Heart right ventricle (tissue), 16 donors: ENCODE results near the gene TCF3. TPM values are rescaled to one million over a fixed set of nuclear protein-coding genes. Genes with fewer than 3 reads are reported as not detected.
A peak's percentile ranks its signal among the peaks of the same experiment; 100 is the strongest.
"Not testable (repeated sequence)": the region's sequence is repeated elsewhere in the genome, so short reads cannot be mapped to it uniquely, and the experiment has no call there.

ENCODE experiments used
- ATAC-seq, 8 donors: fragments of 200-7000 bp; cut with Tn5 transposase; one replicate each; pipeline ENCODE4 v1.9.1; 2020; ENCODE audit warnings: mild to moderate bottlenecking in 8 of 8, moderate library complexity in 8 of 8, moderate number of reproducible peaks in 1 of 8
- DNase-seq, 2 donors: peaks; one replicate each; pipeline ENCODE4 v3.0.0-alpha.2; 2020
- H3K27ac ChIP-seq, 10 donors: fragments of 200-600 bp; sonication (generic) in 2 of 10; one replicate each; pipeline versions ENCODE4 v1.5.0 to v1.8.0; 2020 to 2022; ENCODE audit warnings: mild to moderate bottlenecking in 3 of 10
- H3K27me3 ChIP-seq, 7 donors: fragments of 200-600 bp; one replicate each; pipeline ENCODE4 v1.8.0; 2021 to 2022; ENCODE audit warnings: mild to moderate bottlenecking in 2 of 7
- H3K36me3 ChIP-seq, 9 donors: fragments of 200-600 bp; sonication (generic) in 1 of 9; one replicate each; pipeline versions ENCODE4 v1.5.0 to v1.8.0; 2020 to 2022; ENCODE audit warnings: mild to moderate bottlenecking in 2 of 9
- H3K4me1 ChIP-seq, 9 donors: fragments of 200-600 bp; sonication (generic) in 1 of 9; one replicate each; pipeline versions ENCODE4 v1.5.0 to v1.8.0; 2020 to 2022; ENCODE audit warnings: mild to moderate bottlenecking in 4 of 9
- H3K4me3 ChIP-seq, 10 donors: fragments of 200-600 bp; sonication (generic) in 2 of 10; one replicate each; pipeline versions ENCODE4 v1.5.0 to v1.8.0; 2020 to 2022; ENCODE audit warnings: mild to moderate bottlenecking in 7 of 10, moderate library complexity in 2 of 10
- H3K9me3 ChIP-seq, 11 donors: fragments of 200-600 bp in 10 of 11; sonication (generic) in 2 of 11; one replicate each; pipeline versions ENCODE4 v1.5.0 to v1.8.0; 2013 to 2022; ENCODE audit warnings: mild to moderate bottlenecking in 2 of 11, control low read depth in 1 of 11, moderate library complexity in 1 of 11
- WGBS, 2 donors: extraction: QIAGEN DNeasy Blood & Tissue Kit; methylation state at CpG; one replicate each; pipeline ENCODE4 v1.1.7; 2013; ENCODE audit warnings: inconsistent platforms in 1 of 2; 5-methylcytosine and 5-hydroxymethylcytosine counted together
- intact Hi-C, 10 donors: fragments of 100-400 bp; cut with DNase I; formaldehyde crosslinking; loops; one replicate each; pipeline versions ENCODE4 v1.11.1 to v1.14.2; 2022
- polyA plus RNA-seq, 2 donors: library from polyadenylated mRNA; stranded (reverse); fragments of 200-250 nt; gene quantifications; one replicate each; pipeline ENCODE4 v1.2.3, GENCODE V29; 2013
- total RNA-seq, 10 donors: library from RNA; stranded (reverse); fragmentation: NEBNext Ultra II Directional in 3 of 10; extraction: Animal tissue kit (Norgen Biotek cat#: 25700) in 3 of 10; gene quantifications; one replicate each; pipeline versions ENCODE4 v1.2.1 to v1.2.4, GENCODE V29; 2021 to 2023
- TF ChIP-seq, protein P1 (sequence below), 9 donors: fragments of 200-600 bp; sonication (generic) in 2 of 9; IDR thresholded peaks; one replicate each; pipeline versions ENCODE4 v1.5.0 to v1.8.0; 2021 to 2022; ENCODE audit warnings: antibody characterized with exemption in 9 of 9, mild to moderate bottlenecking in 5 of 9, moderate library complexity in 1 of 9
- donor health status: Arrhythmogenic right ventricular cardiomyopathy.
- donor health status: ischemic (EF 13 %, LVEDD 7.1; RV severe dilation, severe dysfunction).
- donor health status: healthy with polysubstance abuse.
- donor health status: DM: no; HTN: yes; CAD: no.
- donor health status: DM: no; HTN: no; CAD: no.
- donor health status: ischemic (EF 25% LVEDD 6.9; RV normal size, moderate dysfunction).
- donor health status: ischemic (EF 25% LVEDD 5.7; RV mildly dilated, moderate dysfunction).
- donor health status: healthy.
- donor health status: DM: yes; HTN: yes; CAD: no.
- donor health status: Ischemic cardiomyopathy.
- donor health status: ischemic (EF 35%, LVEDD 5.7; RV mildly dilated, moderate dysfunction).
- donor health status: nonischemic (EF 11% LVEDD 7.7; RV severe dilation, severe dysfunction).
- donor health status: DM: yes; HTN: yes; CAD: no.
- donor health status: PGD.
- donor health status: ischemic (EF 29% LVEDD 5.4; RV normal size, mild dysfunction).
- donor health status: nonischemic (EF 23%, LVEDD 6.1; RV moderate dilation, normal function).

TCF3 gene
- total and polyA plus RNA-seq, 12 donors, result 12.4 to 38.1 (median 19.5) TPM

DNA sequence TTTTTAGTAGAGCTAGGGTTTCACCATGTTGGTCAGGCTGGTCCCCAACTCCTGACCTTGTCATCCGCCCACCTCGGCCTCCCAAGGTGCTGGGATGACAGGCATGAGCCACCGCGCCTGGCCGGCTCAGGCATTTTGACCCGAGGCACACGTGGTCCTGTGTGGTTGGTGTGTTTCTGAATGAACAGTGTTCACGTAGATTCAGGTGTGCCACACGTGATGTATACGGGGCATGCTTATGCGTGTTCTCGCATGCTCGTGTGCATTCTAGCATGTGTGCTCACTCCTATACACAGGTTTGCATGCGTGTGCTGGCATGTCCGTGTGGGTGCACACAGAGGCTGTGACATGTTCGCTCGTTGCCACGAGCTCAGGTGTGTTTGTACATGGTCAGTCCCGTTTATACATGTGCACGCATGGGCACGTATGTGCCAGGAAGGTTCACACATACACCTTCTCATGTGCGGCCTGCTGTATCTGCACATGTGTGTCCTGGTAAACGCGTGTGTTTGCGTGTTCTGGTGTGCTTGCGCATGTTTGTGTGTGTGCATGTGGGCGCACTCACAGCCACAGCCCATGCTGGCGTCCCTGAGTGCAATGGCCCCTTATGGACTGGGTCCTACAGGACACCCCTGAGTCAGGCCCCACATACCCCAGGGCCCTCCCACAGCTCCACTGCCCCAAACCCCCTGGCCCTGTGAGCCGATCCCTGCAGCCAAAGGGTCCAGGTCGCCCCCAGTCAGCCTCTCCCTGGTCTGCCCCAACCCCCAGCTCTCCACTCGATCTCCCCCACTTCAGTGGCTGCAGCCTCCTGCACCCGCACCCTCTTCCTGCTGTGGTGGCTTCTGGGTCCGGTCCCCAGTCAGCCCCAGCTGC, 20.6 kb upstream of the TCF3 start:
- Histone ChIP-seq H3K36me3 (no peaks in the 10 kb centered on the region), H3K4me1 (peaks cover 2 to 26% (median 17%) of the 10 kb centered on the region in 9 donors), H3K9me3 (no peaks in the 10 kb centered on the region), H3K4me3 (no peak overlapping the region), H3K27me3 (peaks cover 46 to 93% (median 91%) of the 10 kb centered on the region in 7 donors), H3K27ac (no peak overlapping the region)
- intact Hi-C loops, result loop anchor here in 8 of 10 donors (2.0 to 10.0 kb wide), 7 partner anchors 66 to 142 kb away; partner anchors contain the start of genes UQCR11 (in 2 of the 8) and ATP8B3 (in 1 of the 8)
- WGBS, 2 donors, result 82 to 83% methylated on average over 33 of the region's 33 CpGs
- TF ChIP-seq, protein P1, sequence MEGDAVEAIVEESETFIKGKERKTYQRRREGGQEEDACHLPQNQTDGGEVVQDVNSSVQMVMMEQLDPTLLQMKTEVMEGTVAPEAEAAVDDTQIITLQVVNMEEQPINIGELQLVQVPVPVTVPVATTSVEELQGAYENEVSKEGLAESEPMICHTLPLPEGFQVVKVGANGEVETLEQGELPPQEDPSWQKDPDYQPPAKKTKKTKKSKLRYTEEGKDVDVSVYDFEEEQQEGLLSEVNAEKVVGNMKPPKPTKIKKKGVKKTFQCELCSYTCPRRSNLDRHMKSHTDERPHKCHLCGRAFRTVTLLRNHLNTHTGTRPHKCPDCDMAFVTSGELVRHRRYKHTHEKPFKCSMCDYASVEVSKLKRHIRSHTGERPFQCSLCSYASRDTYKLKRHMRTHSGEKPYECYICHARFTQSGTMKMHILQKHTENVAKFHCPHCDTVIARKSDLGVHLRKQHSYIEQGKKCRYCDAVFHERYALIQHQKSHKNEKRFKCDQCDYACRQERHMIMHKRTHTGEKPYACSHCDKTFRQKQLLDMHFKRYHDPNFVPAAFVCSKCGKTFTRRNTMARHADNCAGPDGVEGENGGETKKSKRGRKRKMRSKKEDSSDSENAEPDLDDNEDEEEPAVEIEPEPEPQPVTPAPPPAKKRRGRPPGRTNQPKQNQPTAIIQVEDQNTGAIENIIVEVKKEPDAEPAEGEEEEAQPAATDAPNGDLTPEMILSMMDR (IDR thresholded peaks at IDR 0.05), result no peak
- ATAC-seq (peak in 1 of 8 donors; percentile 8), DNase-seq (no peak)

DNA sequence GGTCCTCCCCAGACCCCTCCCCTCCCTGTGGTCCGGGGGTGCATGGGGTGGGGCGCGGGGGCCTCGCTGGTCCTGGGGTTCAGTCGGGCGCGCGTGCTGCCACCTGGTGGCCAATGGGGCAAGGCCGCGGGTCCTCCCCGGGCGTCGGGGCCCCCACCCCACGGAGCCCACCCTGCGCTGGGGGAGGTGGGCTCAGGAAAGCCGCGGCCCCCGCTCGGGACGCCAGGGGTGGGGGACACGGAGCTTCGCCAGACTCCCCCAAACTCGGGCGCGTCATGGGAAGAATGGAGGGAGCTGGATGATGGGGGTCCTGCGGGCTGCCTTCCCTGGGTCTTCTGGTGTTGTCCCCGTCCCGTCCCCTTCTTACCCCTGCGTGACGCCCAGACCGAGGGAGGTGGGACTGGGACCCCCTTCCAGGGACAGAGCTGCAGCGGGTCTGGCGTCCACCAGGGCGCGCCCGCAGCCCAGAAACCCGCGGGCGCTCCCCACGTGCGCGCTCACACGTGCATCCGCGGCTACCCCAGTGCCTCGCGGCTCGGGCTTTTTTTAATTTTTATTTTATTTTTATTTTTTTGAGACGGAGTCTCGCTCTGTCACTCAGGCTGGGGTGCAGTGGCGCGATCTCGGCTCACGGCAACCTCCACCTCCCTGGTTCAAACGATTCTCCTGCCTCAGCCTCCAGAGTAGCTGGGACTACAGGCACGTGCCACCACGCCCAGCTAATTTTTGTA, 19.8 kb upstream of the TCF3 start:
- Histone ChIP-seq H3K4me3 (peak overlapping the region in 4 of 10 donors; percentile 8 to 24 (median 14)), H3K9me3 (no peaks in the 10 kb centered on the region), H3K27ac (no peak overlapping the region), H3K36me3 (no peaks in the 10 kb centered on the region), H3K27me3 (peaks cover 41 to 93% (median 91%) of the 10 kb centered on the region in 7 donors), H3K4me1 (peaks cover 2 to 26% (median 17%) of the 10 kb centered on the region in 9 donors)
- intact Hi-C loops, result loop anchor here in 8 of 10 donors (2.0 to 10.0 kb wide), 7 partner anchors 65 to 143 kb away; partner anchors contain the start of genes UQCR11 (in 2 of the 8) and ATP8B3 (in 1 of the 8)
- TF ChIP-seq, protein P1 (IDR thresholded peaks at IDR 0.05), result peak; percentile 61 to 90 (median 80)
- 6% methylated on average over 46 to 57 of the region's 57 CpGs for WGBS, 2 donors
- peak in 1 of 2 donors; percentile 50 for DNase-seq
- ATAC-seq, result peak in 7 of 8 donors; percentile 51 to 72 (median 66)

DNA sequence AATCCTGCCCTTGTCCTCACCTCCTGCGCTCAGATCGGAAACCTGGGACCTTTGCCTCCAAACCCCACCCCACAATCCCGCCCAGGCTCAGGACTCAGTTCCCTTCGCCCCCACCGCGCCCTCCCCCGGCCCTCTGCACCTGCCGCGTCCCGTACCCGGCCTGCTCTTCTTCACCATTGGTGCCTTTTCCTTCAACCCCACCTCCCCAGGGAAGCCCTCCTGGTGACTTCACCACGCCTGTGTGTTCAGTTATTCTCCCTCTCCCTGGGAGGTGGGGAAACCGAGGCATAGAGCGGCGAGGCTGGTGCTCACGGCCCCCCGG, 19.3 kb upstream of the TCF3 start:
- no peak overlapping the region for H3K27ac ChIP-seq
- peak overlapping the region in 2 of 10 donors; percentile 10 to 18 for H3K4me3 ChIP-seq
- TF ChIP-seq, protein P1 (IDR thresholded peaks at IDR 0.05), result no peak
- peaks cover 2 to 26% (median 17%) of the 10 kb centered on the region in 9 donors for H3K4me1 ChIP-seq
- 2 to 4% methylated on average over 17 of the region's 17 CpGs for WGBS, 2 donors
- no peak for DNase-seq
- no peaks in the 10 kb centered on the region for H3K36me3 ChIP-seq
- peak in 2 of 8 donors; percentile 7 to 24 for ATAC-seq
- peaks cover 36 to 93% (median 90%) of the 10 kb centered on the region in 7 donors for H3K27me3 ChIP-seq
- intact Hi-C loops, result loop anchor here in 8 of 10 donors (2.0 to 10.0 kb wide), 7 partner anchors 64 to 143 kb away; partner anchors contain the start of genes UQCR11 (in 2 of the 8) and ATP8B3 (in 1 of the 8)
- no peaks in the 10 kb centered on the region for H3K9me3 ChIP-seq

DNA sequence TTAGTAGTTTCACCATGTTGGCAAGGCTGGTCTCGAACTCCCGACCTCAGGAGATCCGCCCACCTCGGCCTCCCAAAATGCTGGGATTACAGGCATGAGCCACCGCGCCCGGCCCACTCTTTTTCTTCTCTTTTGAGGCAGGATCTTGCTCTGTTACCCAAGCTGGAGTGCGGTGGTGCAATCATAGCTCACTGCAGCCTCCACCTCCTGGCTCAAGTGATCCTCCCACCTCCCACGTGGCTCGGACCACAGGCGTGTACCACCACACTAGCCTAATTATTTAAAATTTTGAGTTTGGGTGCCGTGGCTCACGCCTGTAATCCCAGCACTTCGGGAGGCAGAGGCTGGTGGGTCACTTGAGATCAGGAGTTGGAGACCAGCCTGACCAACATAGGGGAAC, 18.3 kb upstream of the TCF3 start:
- not testable (repeated sequence) for H3K4me3 ChIP-seq, H3K9me3 ChIP-seq, H3K27ac ChIP-seq, ATAC-seq, DNase-seq, H3K36me3 ChIP-seq
- H3K4me1 ChIP-seq, result peaks cover 2 to 21% (median 17%) of the 10 kb centered on the region in 9 donors
- WGBS, 2 donors, result 50 to 55% methylated on average over 14 of the region's 14 CpGs
- H3K27me3 ChIP-seq, result peaks cover 27 to 93% (median 89%) of the 10 kb centered on the region in 7 donors
- intact Hi-C loops, result loop anchor here in 7 of 10 donors (5.0 to 10.0 kb wide), 6 partner anchors 63 to 144 kb away; partner anchors contain the start of genes UQCR11 (in 2 of the 7) and ATP8B3 (in 1 of the 7)
